IMR-90 (cell line): Measurements from ENCODE around the gene CHST6. TPM values are rescaled to one million over a fixed set of nuclear protein-coding genes. Genes with fewer than 3 reads are reported as not detected.

Source experiments
- ATAC-seq: fragments of 200-7000 bp; cut with Tn5 transposase; 2 replicates; pipeline ENCODE4 v1.9.1; 2020; ENCODE audit warnings: low read depth, mild to moderate bottlenecking, moderate library complexity
- BruUV-seq: library from RNA; stranded (reverse); fragments of 400-500 nt; replicated peaks from 2 replicates; lab custom pipeline; 2021; lab: Mats Ljungman, UMichigan
- CTCF ChIA-PET: fragments of 300-600 bp; formaldehyde crosslinking; extraction: SDS; loops from one replicate; lab custom pipeline; 2021; ENCODE audit warnings: antibody characterized with exemption; lab: Yijun Ruan, JAX
- POLR2A ChIA-PET: fragments of 300-600 bp; sonication (Branson Sonifier 250); formaldehyde crosslinking; loops from one replicate; lab custom pipeline; 2022; ENCODE audit warnings: antibody characterized with exemption; ENCODE audit not compliant: unreplicated experiment; lab: Charles Lee
- DNase-seq: peaks from one replicate; pipeline ENCODE4 v3.0.0; 2013
- H2AFZ ChIP-seq: replicated peaks from 2 replicates; pipeline ENCODE3; 2013; ENCODE audit warnings: low read length, mild to moderate bottlenecking; ENCODE audit not compliant: poor library complexity
- H2AK5ac ChIP-seq: 2 replicates; pipeline ENCODE4 v1.6.1; 2013; ENCODE audit warnings: low read depth, low read length, inconsistent platforms
- H2AK9ac ChIP-seq: replicated peaks from 2 replicates; pipeline ENCODE3; 2013; ENCODE audit warnings: mild to moderate bottlenecking, low read depth, low read length, moderate library complexity; ENCODE audit not compliant: poor library complexity
- H2BK120ac ChIP-seq: 2 replicates; pipeline ENCODE4 v1.6.1; 2013; ENCODE audit warnings: low read depth, low read length, inconsistent platforms
- H2BK15ac ChIP-seq: 3 replicates; pipeline ENCODE4 v1.6.1; 2013; ENCODE audit warnings: low read depth, low read length, inconsistent platforms
- H2BK20ac ChIP-seq: 2 replicates; pipeline ENCODE4 v1.6.1; 2013; ENCODE audit warnings: low read depth, mild to moderate bottlenecking, inconsistent platforms, low read length, moderate library complexity
- H2BK5ac ChIP-seq: 2 replicates; pipeline ENCODE4 v1.6.1; 2013; ENCODE audit warnings: mild to moderate bottlenecking, low read depth, low read length, inconsistent platforms; ENCODE audit not compliant: poor library complexity, severe bottlenecking
- H3K14ac ChIP-seq: replicated peaks from 2 replicates; pipeline ENCODE4 v1.6.1; 2013; ENCODE audit warnings: low read depth, low read length, inconsistent platforms
- H3K18ac ChIP-seq: 2 replicates; pipeline ENCODE4 v1.6.1; 2013; ENCODE audit warnings: low read depth, low read length, control low read depth
- H3K23ac ChIP-seq: 2 replicates; pipeline ENCODE4 v1.6.1; 2013; ENCODE audit warnings: low read depth, low read length, inconsistent platforms
- H3K27ac ChIP-seq: 2 replicates; pipeline ENCODE4 v1.5.1; 2013; ENCODE audit warnings: mild to moderate bottlenecking, control low read depth, low read length; ENCODE audit not compliant: insufficient read depth
- H3K27me3 ChIP-seq: 2 replicates; pipeline ENCODE4 v1.6.1; 2013; ENCODE audit warnings: low read length; ENCODE audit not compliant: control insufficient read depth, insufficient read depth
- H3K36me3 ChIP-seq: 2 replicates; pipeline ENCODE4 v1.6.1; 2013; ENCODE audit warnings: low read length, mixed read lengths; ENCODE audit not compliant: control insufficient read depth, insufficient read depth
- H3K4ac ChIP-seq: 2 replicates; pipeline ENCODE4 v1.6.1; 2013; ENCODE audit warnings: low read depth, low read length, inconsistent platforms
- H3K4me1 ChIP-seq: 2 replicates; pipeline ENCODE4 v1.6.1; 2013; ENCODE audit warnings: low read length, mixed read lengths; ENCODE audit not compliant: control insufficient read depth, insufficient read depth
- H3K4me2 ChIP-seq: 2 replicates; pipeline ENCODE4 v1.6.1; 2013; ENCODE audit warnings: low read depth, mild to moderate bottlenecking, control low read depth, low read length, moderate library complexity
- H3K4me3 ChIP-seq: 2 replicates; pipeline ENCODE4 v1.5.1; 2013; ENCODE audit warnings: low read depth, mild to moderate bottlenecking, control low read depth, low read length, moderate library complexity; ENCODE audit not compliant: insufficient read depth
- H3K56ac ChIP-seq: 2 replicates; pipeline ENCODE4 v1.6.1; 2013; ENCODE audit warnings: low read length, inconsistent platforms; ENCODE audit not compliant: insufficient read depth; ENCODE audit errors: extremely low read depth
- H3K79me1 ChIP-seq, 2 experiments: 2 replicates each; pipeline ENCODE4 v1.6.1; 2013; ENCODE audit warnings: low read length in 2 of 2, inconsistent platforms in 1 of 2, low read depth in 1 of 2
- H3K9ac ChIP-seq: 2 replicates; pipeline ENCODE4 v1.6.1; 2013; ENCODE audit warnings: low read depth, low read length, control low read depth
- H3K9me1 ChIP-seq: 2 replicates; pipeline ENCODE4 v1.6.1; 2013; ENCODE audit warnings: low read length, inconsistent platforms; ENCODE audit not compliant: insufficient read depth
- H3K9me3 ChIP-seq: 2 replicates; pipeline ENCODE4 v1.6.1; 2013; ENCODE audit warnings: low read length; ENCODE audit not compliant: control insufficient read depth, insufficient read depth
- H4K20me1 ChIP-seq: 2 replicates; pipeline ENCODE4 v1.6.1; 2013; ENCODE audit warnings: low read length, inconsistent platforms; ENCODE audit not compliant: insufficient read depth
- H4K5ac ChIP-seq: 2 replicates; pipeline ENCODE4 v1.6.1; 2013; ENCODE audit warnings: mild to moderate bottlenecking, low read depth, low read length, control low read depth
- H4K8ac ChIP-seq, 2 experiments: 2 replicates each; pipeline ENCODE4 v1.6.1; 2013; ENCODE audit warnings: low read depth in 2 of 2, low read length in 2 of 2, control low read depth in 1 of 2, inconsistent platforms in 1 of 2
- H4K91ac ChIP-seq: 2 replicates; pipeline ENCODE4 v1.6.1; 2013; ENCODE audit warnings: low read depth, low read length, inconsistent platforms; ENCODE audit not compliant: insufficient read depth
- BHLHE40 ChIP-seq: fragments of 150-350 bp; IDR thresholded peaks from 2 replicates; pipeline ENCODE4 v1.6.1; 2016; ENCODE audit warnings: mild to moderate bottlenecking, low read depth, low read length
- CEBPB ChIP-seq: IDR thresholded peaks from 2 replicates; pipeline ENCODE4 v1.6.1; 2012; ENCODE audit warnings: low read depth, low read length, improper control_type of control experiment
- CHD1 ChIP-seq: IDR thresholded peaks from 2 replicates; pipeline ENCODE4 v1.6.1; 2012; ENCODE audit warnings: low read depth, low read length, improper control_type of control experiment
- CTCF ChIP-seq: conservative IDR thresholded peaks from 2 replicates; pipeline ENCODE4 v1.5.1; 2012; ENCODE audit warnings: mild to moderate bottlenecking, low read depth, low read length, improper control_type of control experiment
- ELK1 ChIP-seq: fragments of 150-350 bp; IDR thresholded peaks from 2 replicates; pipeline ENCODE4 v1.6.1; 2016; ENCODE audit warnings: low read depth, mild to moderate bottlenecking, low read length, moderate library complexity, borderline replicate concordance
- MAFK ChIP-seq: IDR thresholded peaks from 2 replicates; pipeline ENCODE4 v1.6.1; 2012; ENCODE audit warnings: low read depth, low read length, improper control_type of control experiment
- MAZ ChIP-seq: IDR thresholded peaks from 2 replicates; pipeline ENCODE4 v1.6.1; 2012; ENCODE audit warnings: low read depth, mild to moderate bottlenecking, low read length, improper control_type of control experiment, moderate library complexity, borderline replicate concordance
- MXI1 ChIP-seq: IDR thresholded peaks from 2 replicates; pipeline ENCODE4 v1.6.1; 2012; ENCODE audit warnings: low read depth, mild to moderate bottlenecking, low read length, moderate library complexity, borderline replicate concordance
- NFE2L2 ChIP-seq: fragments of 150-350 bp; IDR thresholded peaks from 2 replicates; pipeline ENCODE4 v1.6.1; 2016; ENCODE audit warnings: low read depth, mild to moderate bottlenecking, low read length
- POLR2A ChIP-seq: IDR thresholded peaks from 2 replicates; pipeline ENCODE4 v1.6.1; 2012; ENCODE audit warnings: mild to moderate bottlenecking, low read depth, low read length
- RAD21 ChIP-seq: IDR thresholded peaks from 2 replicates; pipeline ENCODE4 v1.6.1; 2012; ENCODE audit warnings: low read length, improper control_type of control experiment
- RCOR1 ChIP-seq: IDR thresholded peaks from 2 replicates; pipeline ENCODE4 v1.6.1; 2012; ENCODE audit warnings: mild to moderate bottlenecking, low read length, improper control_type of control experiment; ENCODE audit not compliant: insufficient replicate concordance
- RFX5 ChIP-seq: IDR thresholded peaks from 2 replicates; pipeline ENCODE4 v1.8.0; 2012; ENCODE audit warnings: low read depth, mild to moderate bottlenecking, low read length, moderate library complexity
- SMC3 ChIP-seq: fragments of 150-350 bp; IDR thresholded peaks from 2 replicates; pipeline ENCODE4 v1.6.1; 2016; ENCODE audit warnings: low read depth, mild to moderate bottlenecking, antibody characterized with exemption, low read length, moderate library complexity
- USF2 ChIP-seq: fragments of 150-350 bp; IDR thresholded peaks from 2 replicates; pipeline ENCODE4 v1.6.1; 2017; ENCODE audit warnings: mild to moderate bottlenecking, antibody characterized with exemption, low read length, low read depth
- WGBS, 2 experiments: methylation state at CpG; one replicate each; pipeline versions ENCODE4 v1.1.5 to v1.1.7; 2013; ENCODE audit warnings: missing lambda C conversion rate in 2 of 2; ENCODE audit not compliant: insufficient read length in 1 of 2; ENCODE audit errors: extremely low coverage in 2 of 2; 5-methylcytosine and 5-hydroxymethylcytosine counted together
- dilution Hi-C: fragments of 300-500 bp; cut with HindIII; formaldehyde crosslinking; loops from one replicate; pipeline ENCODE4 v1.14.3; 2018; ENCODE audit warnings: low sequenced_read_pairs; ENCODE audit not compliant: unreplicated experiment
- in situ Hi-C: fragments of 300-500 bp; cut with MboI; formaldehyde crosslinking; loops from 3 replicates; pipeline ENCODE4 v1.14.3; 2019; ENCODE audit warnings: low sequenced_read_pairs, inconsistent platforms, mixed read lengths
- intact Hi-C: fragments of 100-400 bp; cut with micrococcal nuclease; formaldehyde crosslinking; loops from 2 replicates; pipeline ENCODE4 v1.10.0; 2022
- polyA plus RNA-seq, 3 experiments: library from polyadenylated mRNA; depleted of rRNA; stranded (reverse); fragments of >200 nt; gene quantifications; 2 replicates each; pipeline ENCODE4 v1.2.3, GENCODE V29; 2012; ENCODE audit warnings: low replicate concordance in 1 of 3
- total RNA-seq: library from RNA; depleted of rRNA; stranded (reverse); fragments of >200 nt; gene quantifications from 2 replicates; pipeline ENCODE4 v1.2.3, GENCODE V29; 2012

The CHST6 gene
- total and polyA plus RNA-seq, 2 of the 4 experiments (the other 2 are of a cell fraction) = under 0.01 to 0.12 TPM

DNA sequence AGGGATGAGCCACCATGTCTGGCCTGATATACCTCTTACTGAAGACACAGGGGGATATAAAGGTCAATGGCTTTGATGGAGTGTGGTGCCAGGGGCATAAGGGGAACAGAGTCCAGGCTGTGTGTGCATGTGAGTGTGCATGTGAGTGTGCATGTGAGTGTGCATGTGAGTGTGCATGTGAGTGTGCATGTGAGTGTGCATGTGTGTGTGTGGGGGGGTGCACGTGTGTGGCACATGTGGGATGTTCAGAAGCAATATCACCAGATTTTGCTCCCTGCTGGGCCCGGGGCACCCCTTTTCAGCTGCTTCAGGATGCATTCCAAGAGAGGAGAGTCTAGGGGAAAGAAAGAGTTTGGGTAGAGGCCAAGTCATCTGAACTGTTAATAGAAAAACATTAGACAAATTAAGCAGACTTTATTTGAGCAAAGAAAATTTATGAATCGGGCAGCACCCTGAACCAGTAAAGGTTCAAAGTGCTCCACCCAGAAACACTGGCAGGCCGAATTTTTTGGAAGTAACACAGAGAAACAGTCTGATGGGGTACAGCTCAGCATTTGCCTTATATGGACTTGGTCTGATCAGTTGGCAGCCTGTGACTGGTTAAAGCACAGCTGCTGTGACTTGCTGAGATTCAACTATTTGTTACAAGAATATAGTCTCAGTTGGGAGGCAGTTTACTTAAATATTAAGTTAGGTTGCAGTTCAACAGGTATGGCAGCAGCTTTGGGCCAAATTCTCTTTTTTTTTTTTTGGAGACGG, 31.0 kb upstream of the CHST6 start:
- BruUV-seq = no TSS peak
- H4K91ac ChIP-seq = no peak overlapping the region
- CTCF ChIA-PET = interaction anchor here (1.3 kb wide), 1 partner anchor 9 kb away, joined by 4 read pairs; no protein-coding TSS in a partner anchor
- TF ChIP-seq ELK1 = no peak
- TF ChIP-seq MXI1 = no peak
- no peak for TF ChIP-seq CTCF
- TF ChIP-seq BHLHE40 = no peak
- no peak for TF ChIP-seq RFX5
- no peak for TF ChIP-seq RAD21
- no peak for TF ChIP-seq NFE2L2
- no peak for TF ChIP-seq USF2
- TF ChIP-seq MAFK = no peak
- no peak for TF ChIP-seq MAZ
- TF ChIP-seq POLR2A = no peak
- TF ChIP-seq RCOR1 = no peak
- TF ChIP-seq CEBPB = no peak
- no peak for TF ChIP-seq SMC3
- TF ChIP-seq CHD1 = no peak

More for the DNA sequence above, 31.0 kb upstream of the CHST6 start:
- H3K27ac ChIP-seq = no peak overlapping the region
- no peak overlapping the region for H3K9ac ChIP-seq
- H3K27me3 ChIP-seq = peaks cover 2% of the 10 kb centered on the region; the same call in 1 of the 2 replicates
- intact Hi-C loops = no loop called here
- no peaks in the 10 kb centered on the region for H3K9me1 ChIP-seq
- no peak overlapping the region for H4K5ac ChIP-seq
- no peak overlapping the region for H2BK15ac ChIP-seq
- in situ Hi-C loops = no loop called here
- no peak overlapping the region for H2AK5ac ChIP-seq
- H4K8ac ChIP-seq = no peak overlapping the region
- no peak overlapping the region for H3K4me2 ChIP-seq
- no peak overlapping the region for H2BK20ac ChIP-seq
- no peaks in the 10 kb centered on the region for H3K4me1 ChIP-seq
- no peaks in the 10 kb centered on the region for H4K20me1 ChIP-seq
- no peaks in the 10 kb centered on the region; the same call in 1 of the 2 replicates for H3K9me3 ChIP-seq
- DNase-seq = no peak
- no peak overlapping the region for H2BK120ac ChIP-seq
- no peaks in the 10 kb centered on the region for H3K36me3 ChIP-seq
- H3K79me1 ChIP-seq = no peaks in the 10 kb centered on the region
- POLR2A ChIA-PET = interaction anchor here (0.5 kb wide), 1 partner anchor 10 kb away, joined by 9 read pairs; no protein-coding TSS in a partner anchor
- no peak overlapping the region for H3K4ac ChIP-seq
- H3K4me3 ChIP-seq = no peak overlapping the region
- H2AFZ ChIP-seq = no peak overlapping the region
- H3K23ac ChIP-seq = no peak overlapping the region
- no peak for ATAC-seq
- no peak overlapping the region for H3K18ac ChIP-seq
- H3K14ac ChIP-seq = no peak overlapping the region
- H2AK9ac ChIP-seq = no peak overlapping the region
- no CpG with 5 or more reads among the region's 5 CpGs for WGBS, 2 experiments
- no peak overlapping the region for H3K56ac ChIP-seq
- dilution Hi-C loops = no loop called here
- no peak overlapping the region for H2BK5ac ChIP-seq
